Measurements from ENCODE around the gene INO80.

Gene INO80

GRCh38 chr15:41043276-41043951 is 72.7 kb downstream of the INO80 start:
- no peak for DNase-seq

- DNase-seq = no peak
Observed at GRCh38 chr15:41042851-41043250, 73.2 kb downstream of the INO80 start.

GRCh38 chr15:41039121-41039520 is 77.0 kb downstream of the INO80 start:
- no peak for DNase-seq

- no peak for DNase-seq
Observed at GRCh38 chr15:41032079-41032328, 84.1 kb downstream of the INO80 start.

GRCh38 chr15:41031232-41032078 is 84.6 kb downstream of the INO80 start:
- DNase-seq = no peak

GRCh38 chr15:41028853-41029252 is 87.2 kb downstream of the INO80 start:
- DNase-seq = no peak

GRCh38 chr15:41025393-41025792 is 90.7 kb downstream of the INO80 start:
- DNase-seq = no peak

- no peak for DNase-seq
Observed at GRCh38 chr15:41024885-41025284, 91.2 kb downstream of the INO80 start.

- DNase-seq = no peak
Observed at GRCh38 chr15:41024131-41024530, 91.9 kb downstream of the INO80 start.

GRCh38 chr15:41022487-41023090 is 93.5 kb downstream of the INO80 start:
- no peak for DNase-seq

GRCh38 chr15:41020829-41021228 is 95.3 kb downstream of the INO80 start:
- DNase-seq = no peak

GRCh38 chr15:41020311-41020710 is 95.8 kb downstream of the INO80 start:
- DNase-seq = no peak

- DNase-seq = no peak
Observed at GRCh38 chr15:41019174-41019573, 96.9 kb downstream of the INO80 start.

- DNase-seq = no peak
Observed at GRCh38 chr15:41018534-41018933, 97.5 kb downstream of the INO80 start.

GRCh38 chr15:41017066-41017735 is 98.9 kb downstream of the INO80 start:
- DNase-seq = no peak

GRCh38 chr15:41013691-41014414 is 102.2 kb downstream of the INO80 start:
- no peak for DNase-seq

- DNase-seq = no peak
Observed at GRCh38 chr15:41011055-41011815, 104.8 kb downstream of the INO80 start.

GRCh38 chr15:41010345-41010744 is 105.7 kb downstream of the INO80 start:
- no peak for DNase-seq

GRCh38 chr15:41006479-41006878 is 109.6 kb downstream of the INO80 start:
- no peak for DNase-seq

GRCh38 chr15:41004490-41004889 is 111.6 kb downstream of the INO80 start:
- DNase-seq = no peak

- DNase-seq = no peak
Observed at GRCh38 chr15:41001524-41002214, 114.4 kb downstream of the INO80 start.

GRCh38 chr15:40999190-40999589 is 116.9 kb downstream of the INO80 start:
- no peak for DNase-seq
